Suprapubic skin (tissue), 4 donors: ENCODE measurements around the gene FYN.

Experiments used
- CTCF ChIP-seq, 2 donors: fragments of 200-600 bp in 1 of 2; fragments of 450-650 bp in 1 of 2; sonication (generic) in 1 of 2; IDR thresholded peaks; one replicate each; pipeline ENCODE4 v1.5.1; 2016 to 2019; ENCODE audit warnings: antibody characterized with exemption in 2 of 2, mild to moderate bottlenecking in 1 of 2, moderate library complexity in 1 of 2
- POLR2A ChIP-seq, 2 donors: fragments of 450-650 bp; IDR thresholded peaks; one replicate each; pipeline ENCODE4 v1.6.1; 2017; ENCODE audit warnings: antibody characterized with exemption in 2 of 2, mild to moderate bottlenecking in 2 of 2, moderate library complexity in 2 of 2
- POLR2AphosphoS5 ChIP-seq, 3 donors: sonication (generic); formaldehyde crosslinking; IDR thresholded peaks; one replicate each; pipeline ENCODE4 v1.6.1; 2017; ENCODE audit warnings: antibody characterized with exemption in 3 of 3

GRCh38 chr6:111817451-111818120, 55.7 kb downstream of the FYN start:
- no peak for TF ChIP-seq CTCF (IDR thresholded peaks at IDR 0.05)
- TF ChIP-seq POLR2A (IDR thresholded peaks at IDR 0.05) = no peak
- TF ChIP-seq POLR2AphosphoS5 (IDR thresholded peaks at IDR 0.05) = no peak
